ENCODE results near the gene COL4A1. TPM values are rescaled to one million over a fixed set of nuclear protein-coding genes. Genes with fewer than 3 reads are reported as not detected.
A peak's percentile ranks its signal among the peaks of the same experiment; 100 is the strongest.

Gene COL4A1
- total RNA-seq, 2 donors from 2014 or later = 505 to 852 TPM

- Histone ChIP-seq H3K27me3 (replicated peaks; ENCODE audit: insufficient read depth) (no peaks in the 10 kb centered on the region), H3K4me1 (ENCODE audit: control insufficient read depth in 1 of 2, low read depth in 2 of 2) (peaks cover 20 to 53% of the 10 kb centered on the region in 2 donors), H3K27ac (peak overlapping the region; percentile 27 to 84), H3K9me3 (no peaks in the 10 kb centered on the region), H3K36me3 (peaks cover 32% of the 10 kb centered on the region), H3K4me3 (no peak overlapping the region)
- ATAC-seq (ENCODE audit: insufficient number of reproducible peaks, low FRiP score, low read depth) = no peak
- no peak for TF ChIP-seq CTCF (IDR thresholded peaks at IDR 0.05)
- DNase-seq (ENCODE audit: low spot score) = no peak
Observed at GRCh38 chr13:110214637-110215036, 92.3 kb downstream of the COL4A1 start.

GRCh38 chr13:110213461-110214074 lies 93.4 kb downstream of the COL4A1 start:
- DNase-seq (ENCODE audit: low spot score) (no peak), ATAC-seq (ENCODE audit: insufficient number of reproducible peaks, low FRiP score, low read depth) (no peak)
- TF ChIP-seq CTCF (IDR thresholded peaks at IDR 0.05) = no peak
- Histone ChIP-seq H3K36me3 (peaks cover 40% of the 10 kb centered on the region), H3K4me3 (no peak overlapping the region), H3K27me3 (replicated peaks; ENCODE audit: insufficient read depth) (no peaks in the 10 kb centered on the region), H3K4me1 (ENCODE audit: control insufficient read depth in 1 of 2, low read depth in 2 of 2) (peaks cover 20 to 46% of the 10 kb centered on the region in 2 donors), H3K27ac (peak overlapping the region in 1 of 2 donors; percentile 2), H3K9me3 (no peaks in the 10 kb centered on the region)

DNA sequence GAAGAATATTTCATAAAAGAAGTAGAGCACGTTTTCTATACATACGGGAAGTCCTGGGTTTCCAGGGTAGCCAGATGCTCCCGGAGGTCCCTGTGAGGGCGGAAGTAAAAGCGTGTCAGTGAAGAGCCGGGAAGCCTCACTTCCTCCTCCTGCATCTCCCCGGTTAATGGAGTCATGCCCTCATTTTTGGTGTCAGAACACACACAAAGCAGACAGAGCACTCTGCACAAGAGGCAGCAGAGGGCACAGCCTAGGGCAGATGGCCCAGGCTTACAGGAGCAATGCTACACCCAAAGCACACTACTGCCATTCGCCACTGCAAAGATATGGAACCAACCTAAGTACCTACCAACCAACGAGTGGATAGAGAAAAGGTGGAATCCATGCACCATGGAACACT lies 94.4 kb downstream of the COL4A1 start:
- H3K27ac ChIP-seq = no peak overlapping the region

DNA sequence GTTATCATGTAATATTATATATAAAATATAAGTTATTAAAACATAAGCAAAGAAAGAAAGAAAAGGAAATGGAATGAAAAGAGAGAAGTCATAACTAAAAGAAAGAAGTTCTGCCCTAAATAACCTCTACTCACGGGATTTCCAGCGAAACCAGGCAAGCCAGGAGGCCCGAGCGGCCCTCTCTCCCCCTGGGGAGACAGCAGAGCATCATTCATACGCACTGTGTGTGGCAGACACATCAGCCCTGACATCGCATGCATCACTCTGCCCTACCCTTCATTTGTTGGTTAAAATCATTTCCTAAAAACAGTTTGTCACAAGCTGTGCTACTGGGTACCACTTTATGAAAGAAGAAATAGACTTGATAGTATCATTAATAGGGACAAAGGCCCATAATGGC lies 95.2 kb downstream of the COL4A1 start:
- peaks cover 59% of the 10 kb centered on the region for H3K36me3 ChIP-seq

More for the DNA sequence above, 94.4 kb downstream of the COL4A1 start:
- ATAC-seq (ENCODE audit: insufficient number of reproducible peaks, low FRiP score, low read depth) (no peak), DNase-seq (ENCODE audit: low spot score) (no peak)
- H3K4me3 ChIP-seq = no peak overlapping the region
- H3K27me3 ChIP-seq (replicated peaks; ENCODE audit: insufficient read depth) = no peaks in the 10 kb centered on the region
- H3K36me3 ChIP-seq = peaks cover 51% of the 10 kb centered on the region
- no peaks in the 10 kb centered on the region for H3K9me3 ChIP-seq
- TF ChIP-seq CTCF (IDR thresholded peaks at IDR 0.05) = no peak
- H3K4me1 ChIP-seq (ENCODE audit: control insufficient read depth in 1 of 2, low read depth in 2 of 2) = peaks cover 17 to 35% of the 10 kb centered on the region in 2 donors

GRCh38 chr13:110211046-110211445 lies 95.9 kb downstream of the COL4A1 start:
- DNase-seq (ENCODE audit: low spot score) (no peak), ATAC-seq (ENCODE audit: insufficient number of reproducible peaks, low FRiP score, low read depth) (no peak)
- H3K27ac ChIP-seq = peak overlapping the region in 1 of 2 donors; percentile 19
- no peak overlapping the region for H3K4me3 ChIP-seq
- H3K9me3 ChIP-seq = no peaks in the 10 kb centered on the region
- H3K27me3 ChIP-seq (replicated peaks; ENCODE audit: insufficient read depth) = no peaks in the 10 kb centered on the region
- peaks cover 66% of the 10 kb centered on the region for H3K36me3 ChIP-seq
- TF ChIP-seq CTCF (IDR thresholded peaks at IDR 0.05) = no peak
- H3K4me1 ChIP-seq (ENCODE audit: control insufficient read depth in 1 of 2, low read depth in 2 of 2) = peaks cover 9 to 20% of the 10 kb centered on the region in 2 donors

More for the DNA sequence above, 95.2 kb downstream of the COL4A1 start:
- H3K4me3 ChIP-seq = no peak overlapping the region
- H3K27ac ChIP-seq = no peak overlapping the region
- peaks cover 11 to 27% of the 10 kb centered on the region in 2 donors for H3K4me1 ChIP-seq (ENCODE audit: control insufficient read depth in 1 of 2, low read depth in 2 of 2)
- DNase-seq (ENCODE audit: low spot score) (no peak), ATAC-seq (ENCODE audit: insufficient number of reproducible peaks, low FRiP score, low read depth) (no peak)
- no peak for TF ChIP-seq CTCF (IDR thresholded peaks at IDR 0.05)
- no peaks in the 10 kb centered on the region for H3K9me3 ChIP-seq
- H3K27me3 ChIP-seq (replicated peaks; ENCODE audit: insufficient read depth) = no peaks in the 10 kb centered on the region
